ENCODE results near the gene TRPT1. TPM values are rescaled to one million over a fixed set of nuclear protein-coding genes. Genes with fewer than 3 reads are reported as not detected.

The TRPT1 gene
- total RNA-seq, 2 experiments from 2014 or later, result 18.2 to 18.3 TPM

DNA sequence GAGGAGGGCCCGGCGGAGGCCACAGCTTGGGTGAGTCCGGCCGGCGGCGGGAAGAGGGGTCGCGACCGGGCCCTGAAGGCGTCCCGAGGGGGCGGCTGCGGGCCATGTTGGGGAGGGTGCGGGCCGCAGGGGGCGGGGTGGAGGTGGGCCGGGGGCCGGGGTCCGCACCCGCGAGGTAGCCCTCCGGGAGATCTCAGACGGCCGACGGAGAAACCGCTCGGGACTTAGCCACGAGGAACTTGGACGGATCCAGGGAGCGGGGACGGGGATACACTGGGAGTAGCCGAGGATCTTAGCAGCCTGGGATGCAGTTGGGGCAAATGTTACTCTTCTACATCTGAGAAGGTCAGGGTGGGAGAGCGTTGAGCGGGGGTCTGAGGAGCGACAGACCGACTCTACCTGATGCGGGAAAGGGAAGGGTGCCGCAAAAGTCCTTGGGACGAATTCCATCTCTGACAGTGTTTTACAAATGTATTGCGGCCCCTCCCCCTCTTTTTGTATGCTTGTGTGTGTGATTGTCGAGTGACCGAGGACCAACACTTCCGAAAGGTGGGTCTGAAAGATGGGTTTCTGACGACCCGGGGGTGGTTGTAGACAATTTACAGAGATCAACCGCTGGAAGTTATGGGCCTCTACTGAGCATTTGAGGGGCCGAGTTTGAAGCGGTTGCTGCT lies 39.4 kb downstream of the TRPT1 start:
- DNase-seq, result peak; percentile 60
- no peaks in the 10 kb centered on the region for H3K27me3 Mint-ChIP-seq (ENCODE audit: low read depth)
- CTCF ChIA-PET, result interaction anchor here (0.7 to 4.7 kb wide), 5 partner anchors 9 to 21 kb away, joined by 3 to 25 read pairs (median 5); partner anchors contain the start of gene FERMT3
- no peaks in the 10 kb centered on the region for H3K9me3 Mint-ChIP-seq
- peaks cover 53% of the 10 kb centered on the region for H3K4me1 Mint-ChIP-seq (ENCODE audit: low read depth)
- no peak overlapping the region for H3K27ac Mint-ChIP-seq
- no peak overlapping the region for H3K4me3 Mint-ChIP-seq
- H3K36me3 Mint-ChIP-seq (ENCODE audit: low read depth), result peaks cover 12% of the 10 kb centered on the region
- intact Hi-C loops (cut with micrococcal nuclease), result loop anchor here (1.0 to 5.0 kb wide), 5 partner anchors 20 to 591 kb away; partner anchors contain the start of genes ESRRA, MACROD1, MARK2 and RPS6KA4

DNA sequence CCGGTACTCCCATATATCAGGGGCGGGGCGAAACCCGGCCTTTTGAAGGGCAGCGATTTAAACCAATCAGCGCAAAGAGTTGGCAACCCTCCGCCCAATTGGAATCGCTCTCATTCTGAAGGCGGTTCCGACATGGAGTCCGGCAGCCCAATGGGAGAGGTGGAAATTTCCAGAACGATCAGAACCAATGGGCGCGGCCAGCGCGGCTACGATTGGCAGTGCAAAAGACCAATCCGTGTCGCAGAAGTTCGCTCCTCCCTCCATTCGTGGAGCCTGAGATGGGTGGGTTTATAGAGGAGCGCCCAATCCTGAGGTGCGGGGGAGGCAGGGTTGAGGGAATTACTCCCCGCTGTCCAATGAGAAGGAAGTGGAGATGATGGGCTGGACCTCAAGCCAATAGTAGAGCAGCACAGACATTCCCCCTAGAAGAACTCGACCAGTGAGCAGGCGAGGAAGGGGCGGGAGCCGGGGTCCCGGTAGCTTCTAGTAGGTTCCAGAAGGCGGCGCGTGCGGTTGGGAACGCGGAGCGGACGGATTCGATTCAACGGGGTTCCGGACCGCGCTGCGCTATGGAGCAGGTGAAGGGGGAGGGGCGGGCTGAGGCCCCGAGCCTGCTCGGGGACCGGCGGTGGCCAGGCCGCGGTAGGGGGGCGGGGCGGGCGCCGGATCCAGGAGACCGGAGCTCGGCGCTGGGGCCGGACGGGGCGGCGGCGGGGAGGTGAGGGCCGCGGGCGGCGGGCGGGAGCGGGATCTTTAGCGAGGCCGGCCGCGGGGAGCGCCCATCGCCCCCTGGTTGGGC lies 40.1 kb downstream of the TRPT1 start, which contains the start of gene STIP1:
STIP1 (plus strand) TSS at position 479 of the 799 bp plus-strand sequence; CDS start at position 570, 91 bp downstream.
- Mint-ChIP-seq H3K4me1 (ENCODE audit: low read depth) (peaks cover 53% of the 10 kb centered on the region), H3K36me3 (ENCODE audit: low read depth) (peaks cover 12% of the 10 kb centered on the region), H3K4me3 (no peak within 1 kb of the TSS), H3K9me3 (no peaks in the 10 kb centered on the region), H3K27ac (peak within 1 kb of the TSS; percentile 94), H3K27me3 (ENCODE audit: low read depth) (no peaks in the 10 kb centered on the region)
- intact Hi-C loops (cut with micrococcal nuclease), result loop anchor here (1.0 to 5.0 kb wide), 11 partner anchors 19 to 591 kb away; partner anchors contain the start of genes COX8A, ESRRA, FKBP2 and MACROD1
- peak; percentile 99 for DNase-seq
- CTCF ChIA-PET, result interaction anchor here (1.0 to 4.7 kb wide), 4 partner anchors 19 to 118 kb away, joined by 3 to 25 read pairs (median 4); partner anchors contain the start of gene FERMT3

DNA sequence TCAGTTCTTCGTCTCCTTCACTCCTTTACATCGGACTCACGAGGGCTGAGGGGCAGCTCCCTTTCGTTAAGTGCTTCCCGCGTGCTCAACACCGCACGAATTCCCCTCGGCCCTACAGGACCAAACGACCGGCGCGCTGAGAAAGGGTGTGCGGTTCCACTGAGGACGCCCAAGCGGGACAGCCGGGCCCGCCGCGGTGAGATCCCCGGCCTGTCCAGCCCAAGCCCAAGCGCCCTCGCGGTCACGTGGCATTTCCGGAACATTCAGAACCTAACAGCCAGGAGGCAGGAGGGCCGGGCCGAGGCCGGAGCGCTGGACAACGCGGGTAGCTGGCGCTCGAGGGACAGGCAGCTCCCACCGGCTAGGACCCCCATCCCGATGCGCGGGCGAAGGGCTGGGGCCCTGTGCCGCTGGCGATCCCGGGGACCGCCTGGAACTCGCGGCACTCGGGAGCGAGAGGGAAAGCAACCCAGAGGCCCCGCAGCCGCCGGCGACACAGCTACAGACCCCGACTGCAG lies 40.8 kb downstream of the TRPT1 start:
- intact Hi-C loops (cut with micrococcal nuclease), result loop anchor here (1.0 to 5.0 kb wide), 8 partner anchors 22 to 592 kb away; partner anchors contain the start of genes COX8A, FKBP2, NUDT22 and PPP1R14B
- H3K27ac Mint-ChIP-seq, result peak overlapping the region; percentile 94
- no peaks in the 10 kb centered on the region for H3K27me3 Mint-ChIP-seq (ENCODE audit: low read depth)
- H3K36me3 Mint-ChIP-seq (ENCODE audit: low read depth), result peaks cover 9% of the 10 kb centered on the region
- CTCF ChIA-PET, result interaction anchor here (0.6 to 4.7 kb wide), 6 partner anchors 9 to 211 kb away, joined by 3 to 25 read pairs (median 4); partner anchors contain the start of genes COX8A and FERMT3
- H3K9me3 Mint-ChIP-seq, result no peaks in the 10 kb centered on the region
- H3K4me1 Mint-ChIP-seq (ENCODE audit: low read depth), result peaks cover 50% of the 10 kb centered on the region
- no peak overlapping the region for H3K4me3 Mint-ChIP-seq
- DNase-seq, result peak; percentile 35

DNA sequence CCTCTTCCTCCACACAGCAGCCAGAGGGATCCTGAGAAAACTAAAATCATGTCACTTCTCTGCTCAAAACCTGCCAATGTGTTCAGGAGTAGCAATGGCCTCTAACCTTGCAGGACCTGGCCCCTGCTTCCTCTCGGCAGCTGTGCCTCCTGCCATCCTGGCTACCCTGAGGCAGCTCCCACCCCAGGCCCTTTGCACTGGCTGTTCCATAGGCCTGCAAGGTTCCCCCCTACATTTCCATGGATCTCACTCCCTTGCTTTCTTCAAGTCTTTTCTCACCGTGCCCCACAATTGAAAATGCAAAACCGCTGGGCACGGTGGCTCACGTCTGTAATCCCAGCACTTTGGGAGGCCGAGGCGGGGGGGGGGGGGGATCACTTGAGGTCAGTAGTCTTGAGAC lies 42.1 kb downstream of the TRPT1 start:
- intact Hi-C loops (cut with micrococcal nuclease), result no loop called here
- Mint-ChIP-seq H3K9me3 (no peaks in the 10 kb centered on the region), H3K27me3 (ENCODE audit: low read depth) (no peaks in the 10 kb centered on the region), H3K4me1 (ENCODE audit: low read depth) (peaks cover 43% of the 10 kb centered on the region), H3K4me3 (peak overlapping the region; percentile 51), H3K27ac (no peak overlapping the region), H3K36me3 (ENCODE audit: low read depth) (peaks cover 6% of the 10 kb centered on the region)
- CTCF ChIA-PET, result interaction anchor here (4.7 kb wide), 1 partner anchor 21 kb away, joined by 25 read pairs; no protein-coding TSS in a partner anchor
- no peak for DNase-seq

DNA sequence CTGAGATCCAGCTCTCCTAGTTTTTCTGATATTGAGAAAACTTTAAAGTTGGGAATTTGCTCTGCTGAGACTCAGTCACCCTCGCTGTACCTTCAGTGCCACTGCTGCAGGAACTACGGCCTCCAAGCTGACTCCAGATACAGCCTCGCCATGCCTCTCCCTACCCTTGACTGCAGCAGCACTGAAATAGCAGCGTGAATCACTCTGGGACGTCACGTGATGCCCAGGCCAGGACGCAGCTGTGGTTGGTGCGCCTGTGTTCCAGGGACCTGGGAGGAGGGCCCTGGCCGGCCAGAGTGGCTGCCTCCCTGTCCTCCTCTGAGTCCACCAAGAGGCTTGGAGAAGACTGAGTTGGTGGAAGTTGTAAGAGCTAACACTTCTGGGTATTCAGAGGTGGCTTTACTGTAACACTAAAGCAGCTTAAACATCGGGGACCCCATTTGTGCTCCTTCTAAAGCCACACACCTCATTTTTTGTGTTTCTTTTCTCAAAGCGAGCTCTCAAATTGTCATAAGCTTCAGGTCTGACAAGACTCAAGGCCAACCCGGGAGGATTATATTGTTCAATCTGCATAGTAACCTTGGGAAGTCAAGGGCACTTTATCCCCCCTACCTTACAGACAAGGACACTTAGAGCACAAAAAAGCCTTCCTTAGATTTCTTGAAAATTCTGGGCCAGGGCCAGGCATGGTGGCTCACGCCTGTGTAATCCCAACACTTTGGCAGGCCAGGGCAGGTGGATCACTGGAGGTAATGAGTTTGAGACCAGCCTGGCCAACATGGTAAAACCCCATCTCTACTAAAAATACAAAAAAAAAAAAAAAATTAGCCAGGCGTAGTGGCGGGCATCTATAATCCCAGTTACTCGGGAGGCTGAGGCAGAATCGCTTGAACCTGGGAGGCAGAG lies 44.2 kb downstream of the TRPT1 start:
- intact Hi-C loops (cut with micrococcal nuclease), result no loop called here
- Mint-ChIP-seq H3K4me3 (peak overlapping the region; percentile 43), H3K4me1 (ENCODE audit: low read depth) (peaks cover 51% of the 10 kb centered on the region), H3K36me3 (ENCODE audit: low read depth) (peaks cover 4% of the 10 kb centered on the region), H3K27me3 (ENCODE audit: low read depth) (no peaks in the 10 kb centered on the region), H3K27ac (no peak overlapping the region), H3K9me3 (no peaks in the 10 kb centered on the region)
- CTCF ChIA-PET, result interaction anchor here (0.6 to 2.2 kb wide), 7 partner anchors 11 to 119 kb away, joined by 3 to 8 read pairs (median 3); partner anchors contain the start of gene FERMT3
- DNase-seq, result peak; percentile 76

DNA sequence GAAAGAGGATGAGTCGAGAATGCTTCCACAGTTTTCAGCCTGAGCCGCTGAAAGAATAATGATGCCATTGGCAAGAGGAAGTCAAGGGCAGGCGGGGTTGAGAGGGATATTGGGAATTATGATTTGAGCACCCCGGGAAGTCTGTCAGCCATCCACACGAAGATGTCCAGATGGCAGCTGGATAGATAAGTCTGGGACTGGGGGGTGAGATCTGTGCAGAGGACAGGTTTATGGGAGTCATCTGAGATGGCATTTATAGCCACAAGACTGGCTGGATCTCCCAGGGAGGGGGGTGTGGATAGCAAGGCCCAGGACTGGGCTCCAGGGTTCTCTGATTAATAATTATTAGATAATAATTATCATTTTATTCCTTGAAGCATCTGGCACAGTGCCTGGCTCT lies 45.1 kb downstream of the TRPT1 start:
- H3K27me3 Mint-ChIP-seq (ENCODE audit: low read depth), result no peaks in the 10 kb centered on the region
- no peak overlapping the region for H3K27ac Mint-ChIP-seq
- intact Hi-C loops (cut with micrococcal nuclease), result no loop called here
- H3K4me3 Mint-ChIP-seq, result no peak overlapping the region
- no peak for DNase-seq
- H3K4me1 Mint-ChIP-seq (ENCODE audit: low read depth), result peaks cover 54% of the 10 kb centered on the region
- no peaks in the 10 kb centered on the region for H3K9me3 Mint-ChIP-seq
- H3K36me3 Mint-ChIP-seq (ENCODE audit: low read depth), result peaks cover 2% of the 10 kb centered on the region
- CTCF ChIA-PET, result interaction anchor here (0.6 to 2.2 kb wide), 5 partner anchors 15 to 120 kb away, joined by 3 to 8 read pairs (median 4); partner anchors contain the start of gene FERMT3

DNA sequence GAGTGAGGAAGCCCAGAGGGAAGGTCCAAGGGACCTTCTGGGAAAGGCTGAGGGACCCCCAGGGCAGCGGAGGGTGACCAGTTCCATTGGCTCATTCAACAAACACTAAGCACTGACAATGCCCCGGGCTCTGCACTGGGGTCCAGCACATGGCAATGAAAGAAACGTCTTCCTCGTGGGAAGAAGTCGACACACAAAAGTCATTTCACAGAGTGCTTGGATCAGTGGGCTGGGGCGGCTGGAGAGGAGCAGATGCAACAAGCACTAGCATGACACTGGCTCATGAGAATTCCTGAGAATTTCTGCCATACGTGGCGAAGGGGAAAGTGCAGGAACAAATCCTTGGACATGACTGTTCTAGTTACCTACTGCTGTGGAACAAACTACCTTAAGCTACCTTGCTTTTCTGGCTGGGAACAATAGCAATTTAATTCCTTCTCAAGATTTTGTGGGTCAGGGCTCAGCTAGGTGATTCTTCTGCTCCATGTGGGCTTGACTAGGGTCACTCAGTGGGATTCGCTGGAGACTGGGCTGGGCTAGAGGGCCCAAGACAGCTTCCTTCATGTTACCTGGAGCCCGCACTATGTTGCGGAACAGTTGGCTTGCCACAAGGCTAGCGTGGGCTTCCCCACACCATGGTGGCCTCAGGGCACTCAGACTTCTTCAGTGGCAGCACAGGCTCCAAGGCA lies 46.9 kb downstream of the TRPT1 start:
- CTCF ChIA-PET, result no interaction called here
- Mint-ChIP-seq H3K4me1 (ENCODE audit: low read depth) (peaks cover 47% of the 10 kb centered on the region), H3K27ac (no peak overlapping the region), H3K36me3 (ENCODE audit: low read depth) (peaks cover 1% of the 10 kb centered on the region), H3K4me3 (no peak overlapping the region), H3K9me3 (peaks cover 2% of the 10 kb centered on the region), H3K27me3 (ENCODE audit: low read depth) (no peaks in the 10 kb centered on the region)
- intact Hi-C loops (cut with micrococcal nuclease), result no loop called here
- DNase-seq, result no peak

DNA sequence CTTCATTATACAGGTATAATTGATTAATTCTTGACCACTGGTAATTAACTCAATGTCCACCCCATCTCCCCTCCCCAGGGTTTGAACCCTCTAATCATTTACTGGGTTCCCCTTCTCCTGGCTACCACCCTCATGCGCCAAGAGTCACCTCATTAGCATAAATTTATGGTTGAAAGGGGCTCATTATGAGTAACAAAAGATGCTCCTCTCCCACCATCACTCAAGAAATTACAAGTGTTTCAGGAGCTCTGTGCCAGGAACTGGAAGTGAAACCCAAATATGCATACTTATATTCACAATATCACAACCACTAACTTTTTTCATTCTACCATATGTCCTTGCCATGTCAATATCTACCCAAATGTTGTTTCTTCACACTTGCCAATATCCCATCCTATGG lies 47.8 kb downstream of the TRPT1 start:
- intact Hi-C loops (cut with micrococcal nuclease), result no loop called here
- CTCF ChIA-PET, result no interaction called here
- H3K4me3 Mint-ChIP-seq, result no peak overlapping the region
- no peaks in the 10 kb centered on the region for H3K27me3 Mint-ChIP-seq (ENCODE audit: low read depth)
- peaks cover 7% of the 10 kb centered on the region for H3K36me3 Mint-ChIP-seq (ENCODE audit: low read depth)
- H3K4me1 Mint-ChIP-seq (ENCODE audit: low read depth), result peaks cover 38% of the 10 kb centered on the region
- peaks cover 8% of the 10 kb centered on the region for H3K9me3 Mint-ChIP-seq
- DNase-seq, result no peak
- no peak overlapping the region for H3K27ac Mint-ChIP-seq

DNA sequence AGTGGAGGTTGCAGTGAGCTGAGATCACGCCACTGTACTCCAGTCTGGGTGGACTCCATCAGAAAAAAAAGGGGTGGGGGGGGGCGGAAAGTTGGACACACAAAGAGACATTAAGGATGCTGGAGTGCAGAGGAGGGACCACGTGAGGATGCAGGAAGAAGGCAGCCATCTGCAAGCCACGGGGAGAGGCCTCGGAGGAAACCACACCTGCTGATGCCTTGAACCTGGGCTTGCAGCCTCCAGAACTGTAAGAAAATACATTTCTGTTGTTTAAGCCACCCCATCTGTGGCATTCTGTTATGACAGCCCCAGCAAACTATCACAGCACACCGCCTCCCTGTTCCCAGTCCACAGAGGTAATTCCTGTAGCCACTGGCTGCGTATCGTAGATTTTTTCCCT lies 49.2 kb downstream of the TRPT1 start:
- Mint-ChIP-seq H3K4me1 (ENCODE audit: low read depth) (peaks cover 29% of the 10 kb centered on the region), H3K4me3 (no peak overlapping the region), H3K9me3 (peaks cover 8% of the 10 kb centered on the region), H3K27me3 (ENCODE audit: low read depth) (no peaks in the 10 kb centered on the region), H3K36me3 (ENCODE audit: low read depth) (peaks cover 7% of the 10 kb centered on the region), H3K27ac (no peak overlapping the region)
- no peak for DNase-seq
- intact Hi-C loops (cut with micrococcal nuclease), result no loop called here
- CTCF ChIA-PET, result no interaction called here

All from activated naive CD4-positive, alpha-beta T cell treated with anti-CD3 and anti-CD28 coated beads for 36 hours (primary cell).